Liver (tissue), 9 donors: ENCODE results near the gene CDK5. TPM values are rescaled to one million over a fixed set of nuclear protein-coding genes. Genes with fewer than 3 reads are reported as not detected.

Experiments
- DNase-seq: peaks from one replicate; pipeline ENCODE4 v3.0.0-alpha.2; 2017; ENCODE audit warnings: low spot score
- H3K27ac ChIP-seq, 2 donors: one replicate each; pipeline ENCODE4 v1.7.0; 2013; ENCODE audit warnings: inconsistent platforms in 2 of 2, low read length in 2 of 2, control low read depth in 1 of 2, low read depth in 1 of 2, mild to moderate bottlenecking in 1 of 2
- H3K27me3 ChIP-seq, 4 donors: one replicate each; pipeline versions ENCODE4 v1.6.1 to v1.7.0; 2013; ENCODE audit warnings: low read length in 3 of 4, inconsistent platforms in 1 of 4, mild to moderate bottlenecking in 1 of 4, moderate library complexity in 1 of 4; ENCODE audit not compliant: control insufficient read depth in 4 of 4, insufficient read depth in 4 of 4
- H3K36me3 ChIP-seq, 4 donors: one replicate each; pipeline versions ENCODE4 v1.6.1 to v1.7.0; 2013; ENCODE audit warnings: low read length in 3 of 4, mild to moderate bottlenecking in 3 of 4, low read depth in 1 of 4, moderate library complexity in 1 of 4; ENCODE audit not compliant: control insufficient read depth in 4 of 4, insufficient read depth in 3 of 4
- H3K4me1 ChIP-seq, 4 donors: one replicate each; pipeline versions ENCODE4 v1.6.1 to v1.7.0; 2013; ENCODE audit warnings: low read length in 3 of 4, mild to moderate bottlenecking in 3 of 4, moderate library complexity in 1 of 4; ENCODE audit not compliant: control insufficient read depth in 4 of 4, insufficient read depth in 4 of 4
- H3K4me3 ChIP-seq, 3 donors: one replicate each; pipeline versions ENCODE4 v1.6.1 to v1.7.0; 2013; ENCODE audit warnings: low read length in 3 of 3, control low read depth in 1 of 3, low read depth in 1 of 3, mild to moderate bottlenecking in 1 of 3
- H3K9ac ChIP-seq, 2 donors: one replicate each; pipeline ENCODE4 v1.7.0; 2013; ENCODE audit warnings: low read length in 2 of 2, mild to moderate bottlenecking in 2 of 2, moderate library complexity in 2 of 2, control low read depth in 1 of 2, low read depth in 1 of 2
- H3K9me3 ChIP-seq, 4 donors: one replicate each; pipeline versions ENCODE4 v1.6.1 to v1.7.0; 2013; ENCODE audit warnings: low read length in 3 of 4; ENCODE audit not compliant: control insufficient read depth in 4 of 4
- FOXA2 ChIP-seq: IDR thresholded peaks from 2 replicates; pipeline ENCODE4 v1.6.1; 2016; ENCODE audit warnings: antibody characterized with exemption
- GABPA ChIP-seq, 2 donors: IDR thresholded peaks in 1 of 2; conservative IDR thresholded peaks in 1 of 2; 2 replicates each; pipeline ENCODE4 v1.6.1; 2016; ENCODE audit warnings: antibody characterized with exemption in 2 of 2, mild to moderate bottlenecking in 1 of 2, moderate library complexity in 1 of 2
- HNF4A ChIP-seq, 2 donors: conservative IDR thresholded peaks; 2 replicates each; pipeline ENCODE4 v1.6.1; 2016; ENCODE audit warnings: antibody characterized with exemption in 2 of 2, mild to moderate bottlenecking in 2 of 2
- HNF4G ChIP-seq: IDR thresholded peaks from 2 replicates; pipeline ENCODE4 v1.6.1; 2016; ENCODE audit warnings: antibody characterized with exemption
- JUND ChIP-seq, 2 donors: IDR thresholded peaks; 2 replicates each; pipeline ENCODE4 v1.6.1; 2016; ENCODE audit warnings: antibody characterized with exemption in 2 of 2
- MAX ChIP-seq: IDR thresholded peaks from 2 replicates; pipeline ENCODE4 v1.6.1; 2016; ENCODE audit warnings: antibody characterized with exemption
- NR2F2 ChIP-seq: IDR thresholded peaks from 2 replicates; pipeline ENCODE4 v1.6.1; 2016; ENCODE audit warnings: antibody characterized with exemption
- RAD21 ChIP-seq, 2 donors: IDR thresholded peaks; 2 replicates each; pipeline ENCODE4 v1.6.1; 2016; ENCODE audit warnings: antibody characterized with exemption in 2 of 2, mild to moderate bottlenecking in 2 of 2
- REST ChIP-seq: IDR thresholded peaks from 2 replicates; pipeline ENCODE4 v1.6.1; 2016; ENCODE audit warnings: antibody characterized with exemption, mild to moderate bottlenecking
- RXRA ChIP-seq, 2 donors: IDR thresholded peaks; 2 replicates each; pipeline ENCODE4 v1.6.1; 2017 to 2018; ENCODE audit warnings: antibody characterized with exemption in 2 of 2, mild to moderate bottlenecking in 1 of 2
- SP1 ChIP-seq: IDR thresholded peaks from 2 replicates; pipeline ENCODE4 v1.6.1; 2018; ENCODE audit warnings: antibody characterized with exemption, mild to moderate bottlenecking
- TAF1 ChIP-seq: conservative IDR thresholded peaks from 2 replicates; pipeline ENCODE4 v1.6.1; 2016; ENCODE audit warnings: antibody characterized with exemption, mild to moderate bottlenecking
- ZBTB33 ChIP-seq: IDR thresholded peaks from 2 replicates; pipeline ENCODE4 v1.6.1; 2016; ENCODE audit warnings: antibody characterized with exemption
- WGBS: extraction: QIAGEN DNeasy Blood & Tissue Kit; methylation state at CpG from one replicate; pipeline ENCODE4 v1.1.7; 2013; 5-methylcytosine and 5-hydroxymethylcytosine counted together
- polyA plus RNA-seq, 2 donors: library from polyadenylated mRNA; stranded (reverse) in 1 of 2; unstranded in 1 of 2; fragments of 200-250 nt in 1 of 2; fragments of >200 nt in 1 of 2; fragmentation: Nextera tagmentation in 1 of 2; extraction: Ambion mirVana in 1 of 2; gene quantifications; one replicate each; pipeline versions ENCODE4 v1.2.1 to v1.2.3, GENCODE V29; 2013 to 2015
- total RNA-seq, 2 donors: library from RNA; depleted of rRNA; stranded (reverse); fragments of >200 nt; gene quantifications; one replicate each; pipeline ENCODE4 v1.2.3, GENCODE V29; 2014
- donor health status: healthy.
- donor health status: healthy.
- donor health status: healthy.
- donor health status: healthy.
- donor health status: healthy.

CDK5 gene
- total and polyA plus RNA-seq, 4 donors = 4.0 to 9.0 (median 7.4) TPM

GRCh38 chr7:151010307-151011096 lies 47.2 kb downstream of the CDK5 start:
- 41% methylated on average over 18 of the region's 18 CpGs for WGBS
- Histone ChIP-seq H3K9me3 (no peaks in the 10 kb centered on the region), H3K4me1 (peaks cover 2 to 32% (median 10%) of the 10 kb centered on the region in 4 donors), H3K27ac (no peak overlapping the region), H3K36me3 (no peaks in the 10 kb centered on the region), H3K4me3 (no peak overlapping the region), H3K9ac (no peak overlapping the region), H3K27me3 (peaks cover 0 to 4% (median under 1%) of the 10 kb centered on the region in 4 donors)
- DNase-seq = no peak
- TF ChIP-seq MAX (no peak), RXRA (IDR thresholded peaks at IDR 0.05) (no peak), JUND (IDR thresholded peaks at IDR 0.05) (no peak), FOXA2 (no peak), HNF4A (conservative IDR thresholded peaks at IDR 0.05) (no peak), RAD21 (IDR thresholded peaks at IDR 0.05) (no peak), HNF4G (no peak), ZBTB33 (no peak), GABPA (IDR thresholded peaks at IDR 0.05 in 1 of 2, conservative IDR thresholded peaks at IDR 0.05 in 1 of 2) (no peak), NR2F2 (no peak), SP1 (no peak), REST (no peak), TAF1 (no peak)

GRCh38 chr7:151010037-151010306 lies 47.7 kb downstream of the CDK5 start:
- WGBS = 42% methylated on average over 7 of the region's 7 CpGs
- no peak for DNase-seq
- no peak for TF ChIP-seq TAF1
- no peak for TF ChIP-seq MAX
- no peak for TF ChIP-seq HNF4A (conservative IDR thresholded peaks at IDR 0.05)
- H3K36me3 ChIP-seq = no peaks in the 10 kb centered on the region
- no peak overlapping the region for H3K27ac ChIP-seq
- H3K4me1 ChIP-seq = peaks cover 2 to 32% (median 10%) of the 10 kb centered on the region in 4 donors
- H3K9ac ChIP-seq = no peak overlapping the region
- H3K27me3 ChIP-seq = peaks cover 0 to 4% (median 0%) of the 10 kb centered on the region in 4 donors
- H3K4me3 ChIP-seq = no peak overlapping the region
- H3K9me3 ChIP-seq = no peaks in the 10 kb centered on the region
